Upper lobe of left lung (tissue), 4 donors: Measurements from ENCODE around the gene MYO5B.

Experiments
- CTCF ChIP-seq, 6 experiments: fragments of 450-650 bp in 4 of 6; fragments of 200-600 bp in 2 of 6; sonication (generic) in 2 of 6; IDR thresholded peaks; one replicate each; pipeline ENCODE4 v1.5.1; 2016 to 2019; ENCODE audit warnings: antibody characterized with exemption in 6 of 6
- EP300 ChIP-seq, 4 donors: sonication (generic); formaldehyde crosslinking; IDR thresholded peaks; one replicate each; pipeline ENCODE4 v1.5.1; 2017; ENCODE audit warnings: antibody characterized with exemption in 4 of 4, control low read depth in 2 of 4
- POLR2A ChIP-seq, 4 donors: fragments of 450-650 bp; IDR thresholded peaks; one replicate each; pipeline ENCODE4 v1.5.1; 2016 to 2017; ENCODE audit warnings: antibody characterized with exemption in 4 of 4, mild to moderate bottlenecking in 2 of 4
- POLR2AphosphoS5 ChIP-seq, 2 donors: sonication (generic); formaldehyde crosslinking; IDR thresholded peaks; one replicate each; pipeline ENCODE4 v1.5.1; 2017; ENCODE audit warnings: antibody characterized with exemption in 2 of 2

GRCh38 chr18:49961271-49961670, 233.7 kb downstream of the MYO5B start:
- TF ChIP-seq POLR2A (IDR thresholded peaks at IDR 0.05): no peak
- no peak for TF ChIP-seq CTCF (IDR thresholded peaks at IDR 0.05)
- TF ChIP-seq EP300 (IDR thresholded peaks at IDR 0.05): no peak
- no peak for TF ChIP-seq POLR2AphosphoS5 (IDR thresholded peaks at IDR 0.05)
